NCI-H2196 (cell line): ENCODE data around the gene BARHL1.
A peak's percentile ranks its signal among the peaks of the same experiment; 100 is the strongest.

Experiments used
- DNase-seq: peaks from one replicate; lab custom pipeline; 2025; ENCODE audit not compliant: unreplicated experiment; lab: John Stamatoyannopoulos, UW

The BARHL1 gene

GRCh38 chr9:132582276-132582785 lies at the start of gene BARHL1:
Gene BARHL1, plus strand, starts transcription at chr9:132582606. Its CDS starts 192 bp downstream, at chr9:132582798.
- DNase-seq: peak; percentile 31

- DNase-seq: no peak
Observed at GRCh38 chr9:132534832-132535231, 47.6 kb upstream of the BARHL1 start.

GRCh38 chr9:132536124-132536523 lies 46.3 kb upstream of the BARHL1 start:
- no peak for DNase-seq

- DNase-seq: no peak
Observed at GRCh38 chr9:132537352-132537751, 45.1 kb upstream of the BARHL1 start.

- no peak for DNase-seq
Observed at GRCh38 chr9:132538071-132538470, 44.3 kb upstream of the BARHL1 start.

- no peak for DNase-seq
Observed at GRCh38 chr9:132539096-132539495, 43.3 kb upstream of the BARHL1 start.

- DNase-seq: no peak
Observed at GRCh38 chr9:132541051-132541450, 41.4 kb upstream of the BARHL1 start.

- no peak for DNase-seq
Observed at GRCh38 chr9:132541870-132542830, 40.3 kb upstream of the BARHL1 start.

GRCh38 chr9:132543251-132543650 lies 39.2 kb upstream of the BARHL1 start:
- DNase-seq: no peak

GRCh38 chr9:132543960-132544359 lies 38.4 kb upstream of the BARHL1 start:
- no peak for DNase-seq

GRCh38 chr9:132545578-132545977 lies 36.8 kb upstream of the BARHL1 start:
- DNase-seq: no peak

- no peak for DNase-seq
Observed at GRCh38 chr9:132546148-132547051, 36.0 kb upstream of the BARHL1 start.

- DNase-seq: no peak
Observed at GRCh38 chr9:132547052-132547431, 35.4 kb upstream of the BARHL1 start.

GRCh38 chr9:132547436-132547835 lies 35.0 kb upstream of the BARHL1 start:
- DNase-seq: no peak

- no peak for DNase-seq
Observed at GRCh38 chr9:132547976-132548730, 34.3 kb upstream of the BARHL1 start.

- DNase-seq: no peak
Observed at GRCh38 chr9:132548751-132549640, 33.4 kb upstream of the BARHL1 start.

GRCh38 chr9:132551556-132551955 lies 30.9 kb upstream of the BARHL1 start:
- DNase-seq: no peak

- DNase-seq: no peak
Observed at GRCh38 chr9:132552041-132552440, 30.4 kb upstream of the BARHL1 start.

- DNase-seq: no peak
Observed at GRCh38 chr9:132554755-132555154, 27.7 kb upstream of the BARHL1 start.

- DNase-seq: no peak
Observed at GRCh38 chr9:132555528-132555927, 26.9 kb upstream of the BARHL1 start.
